ENCODE measurements around the gene PNPLA6. TPM values are rescaled to one million over a fixed set of nuclear protein-coding genes. Genes with fewer than 3 reads are reported as not detected.

The PNPLA6 gene
- total RNA-seq, 1 donor from 2014 or later: 82.0 TPM

DNA sequence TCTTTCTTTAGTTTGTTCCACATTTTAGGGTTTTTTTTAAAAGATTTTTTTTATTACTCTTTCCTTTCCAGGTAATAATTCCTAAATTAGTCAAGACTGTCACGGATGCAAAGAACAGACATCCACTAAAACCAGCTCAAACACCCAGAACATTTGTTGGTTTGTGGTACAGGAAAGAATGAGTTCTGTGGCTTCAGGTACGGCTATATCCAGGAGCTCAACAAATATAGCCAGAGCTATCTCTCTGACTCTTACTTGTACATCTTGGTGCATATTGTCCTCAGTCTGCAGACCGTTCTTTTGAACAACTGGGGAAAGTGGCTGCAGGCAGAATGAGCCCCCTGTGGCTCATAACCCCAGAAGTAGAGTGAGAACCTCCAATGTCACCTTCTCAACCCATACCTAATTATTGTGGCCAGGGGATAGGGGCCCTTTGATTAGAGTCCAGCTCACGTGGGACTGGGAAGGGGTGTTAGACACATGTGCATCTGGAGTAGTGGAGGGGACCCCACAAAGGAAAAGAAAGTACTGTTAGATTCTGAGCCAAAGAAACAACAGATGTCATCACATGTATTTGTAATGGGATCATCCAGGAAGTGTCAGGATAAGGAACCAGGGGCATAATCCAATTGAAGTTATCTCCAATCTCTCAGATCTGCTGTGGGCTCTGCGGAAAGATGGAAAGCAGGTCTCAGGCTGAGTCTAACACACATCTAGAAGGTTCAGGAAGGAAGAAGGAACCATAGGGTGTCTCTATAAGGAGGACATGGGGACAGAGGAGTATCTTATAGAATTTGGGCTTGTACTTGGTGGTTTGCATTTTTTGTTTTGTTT, 21.5 kb upstream of the PNPLA6 start:
- Mint-ChIP-seq H3K36me3 (ENCODE audit: unreplicated experiment) (no peaks in the 10 kb centered on the region), H3K27ac (ENCODE audit: unreplicated experiment) (peak overlapping the region; percentile 83), H3K4me1 (ENCODE audit: low read depth, unreplicated experiment) (peaks cover 13% of the 10 kb centered on the region), H3K4me3 (ENCODE audit: unreplicated experiment) (peak overlapping the region; percentile 55), H3K27me3 (ENCODE audit: unreplicated experiment) (peaks cover 19% of the 10 kb centered on the region), H3K9me3 (ENCODE audit: unreplicated experiment) (peaks cover 14% of the 10 kb centered on the region)
- TF ChIP-seq, protein P1, sequence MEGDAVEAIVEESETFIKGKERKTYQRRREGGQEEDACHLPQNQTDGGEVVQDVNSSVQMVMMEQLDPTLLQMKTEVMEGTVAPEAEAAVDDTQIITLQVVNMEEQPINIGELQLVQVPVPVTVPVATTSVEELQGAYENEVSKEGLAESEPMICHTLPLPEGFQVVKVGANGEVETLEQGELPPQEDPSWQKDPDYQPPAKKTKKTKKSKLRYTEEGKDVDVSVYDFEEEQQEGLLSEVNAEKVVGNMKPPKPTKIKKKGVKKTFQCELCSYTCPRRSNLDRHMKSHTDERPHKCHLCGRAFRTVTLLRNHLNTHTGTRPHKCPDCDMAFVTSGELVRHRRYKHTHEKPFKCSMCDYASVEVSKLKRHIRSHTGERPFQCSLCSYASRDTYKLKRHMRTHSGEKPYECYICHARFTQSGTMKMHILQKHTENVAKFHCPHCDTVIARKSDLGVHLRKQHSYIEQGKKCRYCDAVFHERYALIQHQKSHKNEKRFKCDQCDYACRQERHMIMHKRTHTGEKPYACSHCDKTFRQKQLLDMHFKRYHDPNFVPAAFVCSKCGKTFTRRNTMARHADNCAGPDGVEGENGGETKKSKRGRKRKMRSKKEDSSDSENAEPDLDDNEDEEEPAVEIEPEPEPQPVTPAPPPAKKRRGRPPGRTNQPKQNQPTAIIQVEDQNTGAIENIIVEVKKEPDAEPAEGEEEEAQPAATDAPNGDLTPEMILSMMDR (IDR thresholded peaks at IDR 0.05; ENCODE audit: partially characterized antibody, unreplicated experiment): no peak
- DNase-seq: no peak

DNA sequence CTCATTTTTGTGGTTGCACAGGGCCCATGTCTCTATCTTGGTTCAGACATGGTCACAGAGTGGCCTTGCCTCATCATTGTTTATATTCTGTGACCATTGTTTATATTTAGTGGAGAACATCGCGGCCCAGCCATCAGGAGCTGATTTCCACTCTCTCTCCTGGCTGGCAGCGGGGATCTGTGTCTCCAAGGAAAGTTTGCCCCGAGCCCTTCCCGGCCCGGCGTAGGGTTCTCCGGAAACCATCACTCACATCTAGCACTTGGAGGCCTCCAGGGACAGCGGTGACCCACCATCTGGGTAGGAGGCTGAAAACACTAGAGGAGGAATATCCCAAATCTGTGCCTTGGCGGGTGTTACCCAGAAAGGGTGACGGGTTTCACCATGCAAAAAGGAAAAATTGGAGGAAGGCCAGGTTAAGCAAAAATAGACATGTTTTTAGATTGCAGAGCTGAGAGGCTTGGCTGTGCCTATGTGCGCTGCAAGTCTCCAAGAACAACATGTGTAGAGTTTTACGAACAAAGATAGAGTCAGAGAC, 20.3 kb upstream of the PNPLA6 start:
- Mint-ChIP-seq H3K36me3 (ENCODE audit: unreplicated experiment) (no peaks in the 10 kb centered on the region), H3K27me3 (ENCODE audit: unreplicated experiment) (peaks cover 15% of the 10 kb centered on the region), H3K9me3 (ENCODE audit: unreplicated experiment) (peaks cover 14% of the 10 kb centered on the region), H3K4me3 (ENCODE audit: unreplicated experiment) (peak overlapping the region; percentile 90), H3K27ac (ENCODE audit: unreplicated experiment) (peak overlapping the region; percentile 100), H3K4me1 (ENCODE audit: low read depth, unreplicated experiment) (peaks cover 13% of the 10 kb centered on the region)
- TF ChIP-seq, protein P1 (IDR thresholded peaks at IDR 0.05; ENCODE audit: partially characterized antibody, unreplicated experiment): no peak
- DNase-seq: no peak

DNA sequence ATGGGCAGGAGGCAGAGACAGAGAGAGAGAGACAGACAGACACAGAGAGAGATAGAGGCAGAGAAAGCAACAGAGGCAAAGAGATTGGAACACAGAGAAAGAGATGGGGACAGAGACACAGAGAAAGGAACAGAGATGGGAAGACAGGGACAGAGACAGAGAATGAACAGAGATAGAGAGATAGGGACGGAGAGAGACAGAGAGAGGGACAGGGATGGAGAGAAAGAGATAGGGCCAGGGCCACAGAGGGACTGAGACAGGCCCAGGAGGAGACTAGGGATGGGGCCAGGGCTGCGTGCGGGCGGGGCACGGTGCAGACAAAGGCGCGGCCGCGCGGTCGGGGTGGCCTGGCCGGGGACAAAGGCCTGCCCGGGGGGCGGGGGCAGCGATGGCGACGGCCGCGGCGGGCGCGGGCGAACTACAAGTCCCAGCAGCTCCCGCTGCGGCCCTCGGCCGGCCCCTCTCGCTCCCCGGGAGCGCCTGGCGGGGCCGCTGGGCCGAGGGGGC, 19.8 kb upstream of the PNPLA6 start, which contains the start of gene ZNF358:
ZNF358 (plus strand) TSS at position 459 of the 507 bp plus-strand sequence. CDS start 3,140 bp downstream, outside the sequence.
- H3K36me3 Mint-ChIP-seq (ENCODE audit: unreplicated experiment): no peaks in the 10 kb centered on the region
- H3K27me3 Mint-ChIP-seq (ENCODE audit: unreplicated experiment): peaks cover 15% of the 10 kb centered on the region
- H3K9me3 Mint-ChIP-seq (ENCODE audit: unreplicated experiment): peaks cover 14% of the 10 kb centered on the region
- peak; percentile 93 for DNase-seq
- H3K4me1 Mint-ChIP-seq (ENCODE audit: low read depth, unreplicated experiment): peaks cover 13% of the 10 kb centered on the region
- peak within 1 kb of the TSS; percentile 93 for H3K4me3 Mint-ChIP-seq (ENCODE audit: unreplicated experiment)
- H3K27ac Mint-ChIP-seq (ENCODE audit: unreplicated experiment): peak within 1 kb of the TSS; percentile 100
- TF ChIP-seq, protein P1 (IDR thresholded peaks at IDR 0.05; ENCODE audit: partially characterized antibody, unreplicated experiment): no peak

DNA sequence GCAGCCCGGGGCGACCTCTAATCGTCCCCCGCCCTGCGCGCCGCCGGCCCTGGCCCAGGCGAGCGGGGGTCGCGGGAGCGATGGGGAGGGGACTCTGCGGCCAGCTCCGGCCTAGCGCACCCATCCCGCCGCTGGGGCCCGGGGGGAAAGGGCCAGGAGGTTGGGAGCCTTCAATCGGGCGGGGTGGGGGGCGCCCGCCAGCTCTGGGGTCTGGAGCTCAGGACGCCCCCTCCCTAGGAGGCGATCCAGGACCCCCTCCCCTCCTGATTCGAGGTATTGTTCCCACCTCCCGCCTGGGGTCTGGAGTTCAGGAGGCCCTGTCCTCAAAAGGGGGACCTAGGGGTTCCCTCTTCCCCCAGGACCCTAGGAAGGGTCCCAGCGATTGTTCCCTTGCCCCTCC, 19.2 kb upstream of the PNPLA6 start:
- peak; percentile 51 for DNase-seq
- TF ChIP-seq, protein P1 (IDR thresholded peaks at IDR 0.05; ENCODE audit: partially characterized antibody, unreplicated experiment): no peak
- peaks cover 13% of the 10 kb centered on the region for H3K4me1 Mint-ChIP-seq (ENCODE audit: low read depth, unreplicated experiment)
- H3K9me3 Mint-ChIP-seq (ENCODE audit: unreplicated experiment): peaks cover 17% of the 10 kb centered on the region
- H3K27me3 Mint-ChIP-seq (ENCODE audit: unreplicated experiment): peaks cover 18% of the 10 kb centered on the region
- H3K36me3 Mint-ChIP-seq (ENCODE audit: unreplicated experiment): no peaks in the 10 kb centered on the region
- H3K4me3 Mint-ChIP-seq (ENCODE audit: unreplicated experiment): peak overlapping the region; percentile 93
- peak overlapping the region; percentile 94 for H3K27ac Mint-ChIP-seq (ENCODE audit: unreplicated experiment)
